RWPE2 (cell line): ENCODE results near the gene LMO1.

ENCODE experiments used
- ATAC-seq: fragments of 200-7000 bp; cut with Tn5 transposase; 3 replicates; pipeline ENCODE4 v1.9.1; 2021; ENCODE audit warnings: low read depth
- DNase-seq: peaks from one replicate; pipeline ENCODE4 v3.0.0-alpha.2; 2020; ENCODE audit warnings: low spot score
- H3K27ac ChIP-seq: fragments of 450-650 bp; 2 replicates; pipeline ENCODE4 v1.5.1; 2017; ENCODE audit warnings: mild to moderate bottlenecking; ENCODE audit not compliant: poor library complexity, severe bottlenecking
- H3K27me3 ChIP-seq: fragments of 250-450 bp; sonication (Bioruptor Pico); 2 replicates; pipeline ENCODE4 v1.5.1; 2021; ENCODE audit warnings: mild to moderate bottlenecking, moderate library complexity; ENCODE audit not compliant: insufficient read depth, poor library complexity, severe bottlenecking
- H3K36me3 ChIP-seq: fragments of 250-450 bp; sonication (Bioruptor Pico); 2 replicates; pipeline ENCODE4 v1.5.1; 2020; ENCODE audit warnings: low read depth, mild to moderate bottlenecking, moderate library complexity
- H3K4me1 ChIP-seq: fragments of 250-450 bp; sonication (Bioruptor Pico); 2 replicates; pipeline ENCODE4 v1.5.1; 2021; ENCODE audit warnings: mild to moderate bottlenecking, moderate library complexity; ENCODE audit not compliant: insufficient read depth, poor library complexity, severe bottlenecking
- H3K4me3 ChIP-seq: fragments of 250-450 bp; sonication (Bioruptor Pico); 2 replicates; pipeline ENCODE4 v1.5.1; 2021; ENCODE audit warnings: mild to moderate bottlenecking, moderate library complexity; ENCODE audit not compliant: severe bottlenecking
- H3K9me3 ChIP-seq: fragments of 250-450 bp; sonication (Bioruptor Pico); 2 replicates; pipeline ENCODE4 v1.5.1; 2021; ENCODE audit warnings: mild to moderate bottlenecking, moderate library complexity; ENCODE audit not compliant: severe bottlenecking
- CTCF ChIP-seq: fragments of 450-650 bp; IDR thresholded peaks from one replicate; pipeline ENCODE4 v1.5.1; 2017; ENCODE audit warnings: mild to moderate bottlenecking, moderate library complexity; ENCODE audit not compliant: poor library complexity, severe bottlenecking

The LMO1 gene

DNA sequence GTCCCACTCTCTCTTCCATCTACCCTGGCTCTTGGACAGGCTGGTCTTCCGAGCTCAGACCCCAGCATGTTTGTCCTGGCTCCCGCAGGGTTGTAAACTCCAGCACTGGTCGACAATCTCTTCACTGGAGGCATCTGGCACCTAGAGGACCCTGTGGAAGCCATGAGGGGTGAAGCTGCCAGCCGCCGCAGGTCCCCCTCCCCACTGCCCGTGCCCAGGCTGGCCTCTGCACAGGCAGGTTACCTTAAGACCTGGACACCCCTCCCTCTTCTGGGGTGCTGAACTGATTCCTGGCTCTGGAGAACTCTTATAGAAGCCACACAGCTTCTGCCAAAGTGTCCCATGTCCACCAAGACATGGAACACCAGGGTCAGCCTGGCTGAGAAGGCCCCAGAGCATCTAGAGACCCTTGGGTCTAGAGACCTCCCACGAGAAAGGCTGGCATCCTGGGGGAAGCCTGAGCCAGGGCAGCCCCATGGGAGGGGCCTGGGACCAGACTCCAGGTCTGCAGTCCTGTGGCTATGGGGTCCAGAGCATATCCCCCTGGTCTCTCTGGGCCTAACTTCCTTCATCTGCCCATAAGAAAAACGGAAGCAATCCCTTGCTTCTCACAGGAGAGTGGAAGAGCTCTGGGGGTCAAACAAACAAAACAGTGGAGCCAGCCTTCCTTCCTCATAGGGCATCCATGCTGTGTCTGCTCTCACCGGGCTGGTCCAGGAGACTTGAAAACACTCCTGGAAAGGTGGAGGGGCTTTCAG is 30.6 kb downstream of the LMO1 start:
- H3K27ac ChIP-seq: peak overlapping the region; percentile 32
- H3K4me3 ChIP-seq: no peak overlapping the region
- no peak for ATAC-seq
- H3K4me1 ChIP-seq: peaks cover 25% of the 10 kb centered on the region
- H3K27me3 ChIP-seq: no peaks in the 10 kb centered on the region
- no peaks in the 10 kb centered on the region for H3K36me3 ChIP-seq
- TF ChIP-seq CTCF: no peak
- no peak for DNase-seq
- H3K9me3 ChIP-seq: no peaks in the 10 kb centered on the region

- TF ChIP-seq CTCF: no peak
- no peak for DNase-seq
Measured at GRCh38 chr11:8232414-8232813, 31.3 kb downstream of the LMO1 start.

GRCh38 chr11:8231979-8232378 is 31.7 kb downstream of the LMO1 start:
- no peaks in the 10 kb centered on the region for H3K9me3 ChIP-seq
- H3K4me1 ChIP-seq: peaks cover 28% of the 10 kb centered on the region
- H3K4me3 ChIP-seq: no peak overlapping the region
- no peak for DNase-seq
- TF ChIP-seq CTCF: no peak
- H3K27ac ChIP-seq: no peak overlapping the region
- H3K27me3 ChIP-seq: no peaks in the 10 kb centered on the region
- no peaks in the 10 kb centered on the region for H3K36me3 ChIP-seq
- ATAC-seq: no peak

More at GRCh38 chr11:8232414-8232813, 31.3 kb downstream of the LMO1 start:
- Histone ChIP-seq H3K36me3 (no peaks in the 10 kb centered on the region), H3K27ac (no peak overlapping the region), H3K27me3 (no peaks in the 10 kb centered on the region), H3K9me3 (no peaks in the 10 kb centered on the region), H3K4me3 (no peak overlapping the region), H3K4me1 (peaks cover 25% of the 10 kb centered on the region)
- no peak for ATAC-seq

DNA sequence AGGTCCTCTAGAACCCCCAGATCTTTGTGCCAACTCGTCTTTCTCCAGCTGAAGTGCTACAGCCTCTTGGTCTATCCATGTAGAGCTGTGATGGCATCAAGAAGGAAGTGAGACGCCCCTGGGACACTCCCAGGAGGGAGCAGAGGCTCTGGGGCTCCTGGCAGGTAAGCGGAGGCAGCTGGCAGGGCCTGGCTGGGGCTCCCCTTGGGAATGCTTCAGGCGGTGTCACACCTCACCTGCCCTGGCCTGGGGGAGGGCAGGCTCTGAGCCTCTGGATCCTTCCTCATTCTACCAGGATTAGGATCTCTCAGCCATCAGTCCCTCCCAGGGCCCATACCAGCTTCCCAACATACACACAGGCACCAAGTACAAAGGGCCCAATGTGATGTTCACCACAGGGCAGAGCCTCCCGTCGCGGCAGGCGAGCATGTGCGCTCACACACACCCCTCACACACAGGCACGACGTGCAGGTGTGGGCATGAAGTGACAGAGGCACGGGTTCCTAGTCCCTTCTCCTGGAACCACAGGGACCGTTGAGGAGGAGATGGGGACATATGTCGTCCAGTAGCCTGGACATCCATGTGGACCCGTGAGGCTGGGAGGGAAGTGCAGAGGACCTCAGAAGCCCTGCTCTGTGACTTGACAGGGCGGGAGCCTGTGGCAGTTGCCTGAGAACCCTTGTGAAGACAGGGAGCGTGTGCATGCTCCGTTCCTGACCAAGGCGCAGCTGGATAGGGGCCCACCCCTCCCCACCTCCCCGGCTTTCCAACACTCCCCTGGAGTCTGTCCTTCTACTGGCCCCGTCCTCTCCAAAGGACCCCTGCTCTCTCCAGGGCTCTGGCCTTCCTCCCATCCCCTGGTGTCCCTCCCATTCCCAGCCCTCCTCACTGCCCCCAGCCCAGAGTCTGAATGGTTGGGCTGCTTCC is 32.5 kb downstream of the LMO1 start:
- Histone ChIP-seq H3K4me1 (peaks cover 28% of the 10 kb centered on the region), H3K9me3 (no peaks in the 10 kb centered on the region), H3K27me3 (no peaks in the 10 kb centered on the region), H3K27ac (no peak overlapping the region), H3K4me3 (no peak overlapping the region), H3K36me3 (no peaks in the 10 kb centered on the region)
- DNase-seq (no peak), ATAC-seq (no peak)
- no peak for TF ChIP-seq CTCF
